Measurements from ENCODE around the gene ARHGAP6. TPM values are rescaled to one million over a fixed set of nuclear protein-coding genes. Genes with fewer than 3 reads are reported as not detected.

Gene ARHGAP6
- total RNA-seq, 2 donors from 2014 or later: 0.07 to 0.14 TPM

DNA sequence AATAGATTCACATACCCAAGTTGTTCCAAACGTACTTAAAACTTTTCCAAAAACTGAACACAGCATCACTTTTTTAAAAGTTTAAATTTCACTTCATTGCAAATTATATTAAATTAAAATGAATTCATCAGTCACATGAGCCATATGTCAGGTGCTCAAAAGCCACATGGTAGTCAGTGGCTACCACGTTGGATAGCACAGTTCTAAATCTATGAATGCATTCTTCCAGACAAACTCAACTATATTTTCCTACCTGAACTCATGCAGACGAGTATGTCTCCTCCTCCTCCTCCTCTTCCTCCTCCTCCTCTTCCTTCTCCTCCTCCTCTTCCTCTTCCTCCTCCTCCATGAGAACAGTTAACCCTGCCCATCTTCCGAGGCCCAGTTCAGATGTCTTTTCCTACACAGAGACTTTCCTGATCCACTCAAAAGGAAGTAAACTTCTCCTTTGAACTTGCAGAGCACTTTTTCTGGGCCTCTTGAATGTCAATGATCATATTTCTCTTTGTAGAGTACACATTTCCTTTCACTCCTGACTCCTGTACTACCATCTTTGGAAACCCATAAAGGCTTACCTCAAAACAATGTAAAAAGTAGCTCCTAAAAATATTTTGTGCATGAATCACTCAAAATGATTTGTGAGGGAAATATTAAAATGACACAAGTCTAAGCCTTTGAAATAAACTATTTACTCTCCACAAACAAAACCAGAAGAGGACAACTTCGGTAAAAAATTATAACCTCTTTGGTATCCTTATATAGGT is 199.9 kb downstream of the ARHGAP6 start:
- DNase-seq (ENCODE audit: low spot score) (no peak), ATAC-seq (no peak)
- H3K27me3 Mint-ChIP-seq: peaks cover 0 to 6% of the 10 kb centered on the region in 2 donors
- H3K4me1 Mint-ChIP-seq (ENCODE audit: low read depth in 2 of 2): no peaks in the 10 kb centered on the region
- no peak overlapping the region for H3K27ac Mint-ChIP-seq
- H3K36me3 Mint-ChIP-seq: no peaks in the 10 kb centered on the region
- H3K4me3 Mint-ChIP-seq: no peak overlapping the region
- H3K9me3 Mint-ChIP-seq: peaks cover 3% of the 10 kb centered on the region

DNA sequence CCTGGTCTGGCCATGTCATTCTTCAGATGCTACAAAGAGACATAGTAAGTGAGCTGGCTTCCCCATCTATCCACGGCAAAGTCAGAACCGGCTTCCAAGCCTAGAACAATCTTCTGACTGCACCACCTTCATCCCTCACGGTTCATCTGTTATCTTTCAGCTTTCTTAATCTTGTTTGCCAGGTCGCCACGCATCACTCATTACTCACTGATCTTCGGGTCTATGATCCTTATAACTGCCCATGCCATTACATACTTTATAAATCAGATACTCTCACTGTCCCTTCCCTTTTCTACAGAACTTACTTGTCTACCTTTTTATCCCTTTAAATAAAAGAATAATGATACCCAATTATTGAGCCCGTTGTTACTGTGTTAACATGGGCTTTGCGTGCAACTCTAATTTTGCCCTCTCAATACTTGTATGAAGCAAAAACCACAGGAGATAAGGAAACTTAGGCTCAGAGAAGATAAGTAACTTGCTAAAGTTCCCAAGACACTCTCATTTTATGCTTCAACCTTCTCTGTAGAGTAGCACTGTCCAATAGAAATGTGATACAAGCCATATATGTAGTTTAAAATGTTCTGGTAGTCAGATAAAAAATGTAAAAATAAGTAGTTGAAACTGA is 200.8 kb downstream of the ARHGAP6 start:
- DNase-seq (ENCODE audit: low spot score) (no peak), ATAC-seq (no peak)
- H3K27me3 Mint-ChIP-seq: peaks cover 0 to 6% of the 10 kb centered on the region in 2 donors
- no peak overlapping the region for H3K4me3 Mint-ChIP-seq
- H3K9me3 Mint-ChIP-seq: peaks cover 3% of the 10 kb centered on the region
- H3K36me3 Mint-ChIP-seq: no peaks in the 10 kb centered on the region
- no peak overlapping the region for H3K27ac Mint-ChIP-seq
- H3K4me1 Mint-ChIP-seq (ENCODE audit: low read depth in 2 of 2): no peaks in the 10 kb centered on the region

DNA sequence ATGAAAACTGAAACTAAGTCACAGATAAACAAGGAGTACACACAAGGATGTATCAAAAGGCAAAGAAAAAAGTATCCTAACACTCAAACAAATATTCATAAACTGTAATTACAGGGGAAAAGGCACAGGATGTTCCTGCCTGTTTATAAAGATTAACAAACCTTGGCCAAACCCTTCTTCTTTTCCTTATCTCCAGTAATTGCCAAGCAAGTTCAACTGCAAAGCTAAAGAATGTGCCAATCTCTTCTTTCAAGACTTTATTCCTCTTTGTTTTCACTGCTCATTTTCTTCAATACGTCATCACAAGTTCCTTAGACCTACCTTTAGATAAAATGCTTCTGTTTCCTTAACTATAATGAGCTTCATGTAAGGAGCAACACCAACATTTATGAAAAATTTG is 201.3 kb downstream of the ARHGAP6 start:
- DNase-seq (ENCODE audit: low spot score) (no peak), ATAC-seq (no peak)
- H3K4me1 Mint-ChIP-seq (ENCODE audit: low read depth in 2 of 2): no peaks in the 10 kb centered on the region
- H3K4me3 Mint-ChIP-seq: no peak overlapping the region
- no peak overlapping the region for H3K27ac Mint-ChIP-seq
- peaks cover 3% of the 10 kb centered on the region for H3K9me3 Mint-ChIP-seq
- no peaks in the 10 kb centered on the region for H3K36me3 Mint-ChIP-seq
- peaks cover 0 to 6% of the 10 kb centered on the region in 2 donors for H3K27me3 Mint-ChIP-seq

DNA sequence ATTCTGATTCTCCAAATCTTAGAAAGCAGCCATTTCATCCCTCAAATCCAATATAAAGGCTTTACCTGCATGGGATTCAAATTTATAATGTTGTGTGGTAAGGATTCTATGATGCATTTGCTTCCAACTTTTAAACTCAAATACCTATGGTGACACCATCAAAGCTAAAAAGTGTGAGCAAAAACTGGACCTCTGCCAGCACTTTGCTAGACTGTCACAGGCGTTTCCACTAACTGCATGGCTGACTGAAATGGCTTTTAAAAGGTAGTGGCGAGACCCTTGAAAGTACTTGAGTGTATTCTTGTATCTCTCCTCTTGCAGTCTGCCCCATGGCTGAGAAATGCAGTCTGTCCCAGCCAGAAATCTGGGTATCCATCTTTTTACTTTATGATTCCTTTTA is 203.1 kb downstream of the ARHGAP6 start:
- Mint-ChIP-seq H3K27me3 (peaks cover 0 to 3% of the 10 kb centered on the region in 2 donors), H3K4me3 (no peak overlapping the region), H3K4me1 (ENCODE audit: low read depth in 2 of 2) (no peaks in the 10 kb centered on the region), H3K36me3 (no peaks in the 10 kb centered on the region), H3K9me3 (peaks cover 3% of the 10 kb centered on the region), H3K27ac (no peak overlapping the region)
- DNase-seq (ENCODE audit: low spot score) (no peak), ATAC-seq (no peak)

DNA sequence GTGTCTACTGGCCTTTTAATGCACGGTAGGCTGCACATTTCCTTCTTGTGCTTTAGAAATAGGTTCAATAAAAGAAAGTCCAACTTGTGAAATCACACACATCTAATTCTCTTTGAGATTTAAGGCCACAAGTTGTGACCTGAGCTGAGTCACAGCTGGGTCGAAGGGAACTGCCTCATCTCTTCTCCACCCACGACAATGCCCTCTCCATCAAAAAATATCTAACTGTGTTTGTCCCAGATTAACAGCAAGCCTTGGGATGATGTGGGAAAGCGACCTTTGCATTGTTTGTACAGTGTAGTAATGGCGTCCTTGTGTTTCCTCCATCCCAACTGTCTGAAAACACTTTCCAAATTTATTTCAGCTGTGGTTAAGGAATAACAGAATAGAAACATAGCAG is 203.6 kb downstream of the ARHGAP6 start:
- Mint-ChIP-seq H3K9me3 (peaks cover 3% of the 10 kb centered on the region), H3K36me3 (no peaks in the 10 kb centered on the region), H3K4me3 (no peak overlapping the region), H3K4me1 (ENCODE audit: low read depth in 2 of 2) (no peaks in the 10 kb centered on the region), H3K27ac (no peak overlapping the region), H3K27me3 (peaks cover 0 to 3% of the 10 kb centered on the region in 2 donors)
- ATAC-seq (no peak), DNase-seq (ENCODE audit: low spot score) (no peak)

DNA sequence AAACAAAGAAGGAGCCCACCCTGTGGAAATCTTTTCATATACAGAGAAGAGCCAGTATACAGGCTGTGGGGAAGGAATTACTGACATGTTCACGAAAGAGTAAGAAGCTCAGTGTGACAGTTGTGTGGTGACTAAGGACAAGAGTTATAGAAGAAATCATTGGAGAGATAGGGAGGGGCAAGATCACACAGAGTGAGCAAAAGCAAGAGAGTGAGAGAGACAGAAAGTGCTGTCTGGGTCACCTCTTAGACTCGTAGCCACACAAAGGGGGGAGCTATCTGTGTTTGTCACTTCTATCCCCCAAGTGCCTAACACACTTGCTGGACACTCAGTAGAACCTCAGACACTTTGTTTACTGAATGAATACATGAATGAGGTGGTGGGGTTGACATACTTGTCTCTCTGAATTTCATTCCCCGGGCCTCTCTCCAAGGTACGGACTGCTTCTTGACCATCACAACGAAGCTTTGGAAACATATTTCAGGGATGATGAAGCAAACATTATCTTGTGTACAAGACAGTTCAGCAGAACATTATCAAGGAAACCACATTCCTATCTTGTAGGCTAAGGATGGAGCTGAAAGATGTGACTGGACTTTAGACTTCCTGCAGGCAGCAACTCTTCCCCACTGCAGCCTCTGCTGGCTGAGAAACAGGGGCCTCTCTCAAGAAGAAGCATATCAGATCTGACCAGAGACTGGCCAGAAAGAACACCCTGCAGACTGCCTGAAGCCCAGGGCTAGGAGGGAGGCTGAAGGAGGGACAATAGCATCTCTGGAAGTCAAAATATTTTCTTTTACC is 204.3 kb downstream of the ARHGAP6 start:
- H3K27me3 Mint-ChIP-seq: peaks cover 0 to 5% of the 10 kb centered on the region in 2 donors
- DNase-seq (ENCODE audit: low spot score) (no peak), ATAC-seq (no peak)
- H3K4me1 Mint-ChIP-seq (ENCODE audit: low read depth in 2 of 2): no peaks in the 10 kb centered on the region
- H3K9me3 Mint-ChIP-seq: peaks cover 3% of the 10 kb centered on the region
- no peak overlapping the region for H3K4me3 Mint-ChIP-seq
- no peaks in the 10 kb centered on the region for H3K36me3 Mint-ChIP-seq
- H3K27ac Mint-ChIP-seq: no peak overlapping the region

DNA sequence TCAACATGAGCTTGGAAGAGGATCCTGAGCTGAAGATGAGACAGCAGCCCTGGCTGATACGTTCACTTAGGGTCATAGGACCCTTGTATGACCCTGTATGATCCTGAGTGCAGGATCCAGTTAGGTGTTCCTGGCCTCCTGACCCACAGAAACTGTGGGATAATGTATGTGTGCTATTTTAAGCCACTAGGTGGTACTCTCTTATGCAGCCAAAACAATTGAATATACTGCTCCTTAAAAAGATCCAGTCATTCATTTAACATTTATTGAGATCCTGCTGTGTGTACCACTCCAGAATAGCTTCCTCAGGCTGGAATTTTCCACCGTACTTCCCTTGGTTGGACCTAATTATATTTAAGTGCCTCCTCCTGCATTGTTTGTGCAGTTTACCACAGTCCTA is 205.4 kb downstream of the ARHGAP6 start:
- H3K27ac Mint-ChIP-seq: no peak overlapping the region
- no peaks in the 10 kb centered on the region for H3K4me1 Mint-ChIP-seq (ENCODE audit: low read depth in 2 of 2)
- ATAC-seq (no peak), DNase-seq (ENCODE audit: low spot score) (no peak)
- no peak overlapping the region for H3K4me3 Mint-ChIP-seq
- H3K9me3 Mint-ChIP-seq: no peaks in the 10 kb centered on the region
- H3K27me3 Mint-ChIP-seq: peaks cover 0 to 4% of the 10 kb centered on the region in 2 donors
- H3K36me3 Mint-ChIP-seq: no peaks in the 10 kb centered on the region

DNA sequence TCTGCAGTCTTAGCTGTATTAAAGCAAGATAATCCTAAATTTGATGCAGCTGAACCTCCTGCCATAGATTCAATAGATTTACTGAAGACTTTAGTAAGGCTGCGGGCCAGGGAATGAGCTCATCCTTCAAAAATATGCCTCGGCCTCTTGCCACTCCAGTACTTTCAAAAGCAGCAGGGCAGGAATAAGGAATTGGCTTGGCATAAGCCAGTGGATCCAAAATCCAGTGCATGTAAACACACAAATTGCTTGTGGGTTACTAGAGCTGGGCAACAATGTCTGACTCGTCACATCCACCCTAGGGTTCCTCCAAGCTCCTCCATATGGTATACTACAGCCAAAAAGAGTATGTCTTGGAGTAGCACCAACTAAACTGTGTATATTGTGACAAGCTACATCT is 207.6 kb downstream of the ARHGAP6 start:
- Mint-ChIP-seq H3K36me3 (no peaks in the 10 kb centered on the region), H3K27me3 (peaks cover 0 to 7% of the 10 kb centered on the region in 2 donors), H3K27ac (no peak overlapping the region), H3K4me1 (ENCODE audit: low read depth in 2 of 2) (no peaks in the 10 kb centered on the region), H3K4me3 (no peak overlapping the region), H3K9me3 (no peaks in the 10 kb centered on the region)
- ATAC-seq: no peak
- DNase-seq (ENCODE audit: low spot score): no peak

DNA sequence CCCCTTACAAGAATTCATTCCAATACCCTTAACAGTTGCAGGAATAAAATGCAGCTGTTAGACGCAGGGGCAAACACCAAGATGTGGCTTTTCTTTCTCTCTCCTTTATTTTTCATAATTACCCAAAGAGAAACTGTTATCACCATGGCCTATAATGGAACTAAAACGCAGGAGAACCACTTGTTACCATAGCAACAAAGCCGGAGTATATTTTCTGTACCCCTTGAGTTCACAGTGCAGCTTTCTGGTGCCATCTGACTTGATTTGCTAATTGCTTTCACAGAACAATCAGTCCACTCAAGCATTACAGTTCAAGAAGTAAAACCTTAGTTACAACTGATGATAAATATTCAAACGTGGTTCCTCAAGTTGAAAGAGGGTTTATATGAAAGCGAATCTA is 214.6 kb downstream of the ARHGAP6 start:
- ATAC-seq (no peak), DNase-seq (ENCODE audit: low spot score) (no peak)
- no peaks in the 10 kb centered on the region for H3K4me1 Mint-ChIP-seq (ENCODE audit: low read depth in 2 of 2)
- H3K27ac Mint-ChIP-seq: no peak overlapping the region
- peaks cover 0 to 15% of the 10 kb centered on the region in 2 donors for H3K27me3 Mint-ChIP-seq
- H3K9me3 Mint-ChIP-seq: no peaks in the 10 kb centered on the region
- H3K36me3 Mint-ChIP-seq: no peaks in the 10 kb centered on the region
- no peak overlapping the region for H3K4me3 Mint-ChIP-seq

DNA sequence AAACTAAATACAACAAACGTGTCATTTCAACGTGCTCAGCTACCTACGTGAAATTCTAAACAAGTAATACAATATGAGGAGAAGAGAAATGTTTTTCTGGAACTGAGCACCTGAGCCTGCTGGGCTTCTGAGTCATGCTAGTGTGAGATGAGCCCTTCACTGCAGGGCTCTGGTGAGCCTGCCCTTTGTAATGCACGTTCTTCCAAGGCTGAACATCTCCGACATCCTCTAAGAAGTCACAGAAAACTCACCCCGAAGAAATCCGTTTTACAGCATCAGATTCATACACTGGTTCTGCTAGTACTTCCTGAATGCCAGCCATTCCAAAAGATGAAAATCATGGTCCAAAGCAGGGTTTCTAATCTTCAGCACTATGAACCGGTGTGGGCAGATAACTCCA is 215.4 kb downstream of the ARHGAP6 start:
- Mint-ChIP-seq H3K4me3 (no peak overlapping the region), H3K4me1 (ENCODE audit: low read depth in 2 of 2) (no peaks in the 10 kb centered on the region), H3K36me3 (no peaks in the 10 kb centered on the region), H3K27me3 (peaks cover 0 to 13% of the 10 kb centered on the region in 2 donors), H3K9me3 (no peaks in the 10 kb centered on the region), H3K27ac (no peak overlapping the region)
- ATAC-seq: no peak
- DNase-seq (ENCODE audit: low spot score): no peak

DNA sequence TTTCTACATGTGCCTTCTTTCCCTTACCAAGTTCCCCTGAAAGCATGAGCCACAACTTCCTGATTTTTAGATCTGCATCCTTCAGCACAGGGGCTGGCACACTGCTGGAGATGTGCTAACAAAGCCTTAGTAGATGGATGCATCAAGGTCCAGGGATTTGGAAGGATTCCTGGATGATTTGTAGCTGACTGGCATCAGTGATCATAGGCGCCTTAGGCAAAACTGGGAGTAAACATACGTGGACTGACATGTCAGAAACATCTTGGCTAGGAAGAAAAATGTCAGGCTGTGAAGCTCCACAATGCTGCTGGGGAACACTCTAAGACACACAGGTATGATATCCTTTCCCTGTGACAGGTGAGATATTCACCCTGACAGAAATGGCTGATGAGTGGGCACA is 216.1 kb downstream of the ARHGAP6 start:
- Mint-ChIP-seq H3K27me3 (peaks cover 0 to 13% of the 10 kb centered on the region in 2 donors), H3K36me3 (no peaks in the 10 kb centered on the region), H3K9me3 (no peaks in the 10 kb centered on the region), H3K4me1 (ENCODE audit: low read depth in 2 of 2) (no peaks in the 10 kb centered on the region), H3K4me3 (no peak overlapping the region), H3K27ac (no peak overlapping the region)
- DNase-seq (ENCODE audit: low spot score): no peak
- ATAC-seq: no peak

DNA sequence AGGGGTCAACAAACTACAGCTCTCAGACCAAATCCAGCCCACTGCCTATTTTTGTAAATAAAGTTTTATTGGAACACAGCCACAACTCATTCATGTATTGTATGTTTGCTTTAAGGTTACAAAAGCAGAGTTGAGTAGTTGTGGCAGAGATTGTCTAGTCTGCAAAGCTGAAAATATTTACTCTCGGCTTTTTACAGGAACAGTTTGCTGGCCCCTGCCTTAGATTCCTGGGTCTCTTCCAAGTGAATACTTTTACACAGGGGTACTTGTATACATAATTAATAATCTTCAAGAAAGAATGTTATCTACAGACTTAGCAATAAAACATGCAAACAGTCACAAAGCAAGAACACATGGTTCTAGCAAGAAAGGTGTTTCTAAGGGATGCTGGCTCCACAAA is 218.3 kb downstream of the ARHGAP6 start:
- no peak overlapping the region for H3K4me3 Mint-ChIP-seq
- H3K4me1 Mint-ChIP-seq (ENCODE audit: low read depth in 2 of 2): no peaks in the 10 kb centered on the region
- H3K36me3 Mint-ChIP-seq: no peaks in the 10 kb centered on the region
- ATAC-seq (no peak), DNase-seq (ENCODE audit: low spot score) (no peak)
- H3K9me3 Mint-ChIP-seq: no peaks in the 10 kb centered on the region
- H3K27me3 Mint-ChIP-seq: peaks cover 0 to 10% of the 10 kb centered on the region in 2 donors
- H3K27ac Mint-ChIP-seq: no peak overlapping the region

DNA sequence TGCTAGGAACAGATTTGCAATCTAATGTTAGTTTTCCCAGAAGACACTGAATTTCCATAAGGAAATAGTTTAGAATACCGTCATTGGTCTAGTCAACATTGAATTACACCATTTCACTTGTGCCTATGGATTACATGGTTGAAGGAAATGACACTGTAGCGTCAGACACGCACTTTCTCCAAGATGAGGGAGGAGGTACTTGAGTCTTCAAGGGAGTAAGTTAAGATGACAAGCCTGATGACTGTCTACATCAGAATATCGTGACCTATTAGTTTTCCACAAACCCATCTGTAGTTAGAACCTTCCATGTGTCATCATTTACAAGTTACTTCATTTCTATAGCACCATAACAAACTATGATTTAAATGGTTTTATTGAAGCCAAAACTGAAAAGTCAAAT is 218.8 kb downstream of the ARHGAP6 start:
- ATAC-seq: no peak
- Mint-ChIP-seq H3K36me3 (no peaks in the 10 kb centered on the region), H3K4me1 (ENCODE audit: low read depth in 2 of 2) (no peaks in the 10 kb centered on the region), H3K27me3 (peaks cover 0 to 10% of the 10 kb centered on the region in 2 donors), H3K9me3 (no peaks in the 10 kb centered on the region), H3K4me3 (no peak overlapping the region), H3K27ac (no peak overlapping the region)
- DNase-seq (ENCODE audit: low spot score): no peak

DNA sequence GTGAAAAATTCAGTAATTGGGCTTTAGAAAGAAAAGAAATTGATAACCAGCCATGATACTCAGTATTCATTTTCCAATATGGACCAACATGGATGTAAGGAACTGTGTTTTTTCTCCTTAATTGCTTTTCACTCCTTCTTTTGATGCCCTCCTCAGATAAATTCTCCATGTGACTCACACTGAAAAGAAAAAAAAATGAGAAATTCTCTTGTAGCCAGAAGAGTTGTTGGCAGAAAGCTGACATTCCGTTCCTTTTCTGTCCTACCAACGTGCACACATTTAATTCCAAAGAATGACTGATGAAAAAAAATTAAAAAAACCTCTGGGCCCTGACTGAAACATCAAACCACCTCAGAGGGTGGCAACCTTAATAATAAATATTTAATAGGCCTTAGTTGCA is 219.4 kb downstream of the ARHGAP6 start:
- Mint-ChIP-seq H3K9me3 (no peaks in the 10 kb centered on the region), H3K27ac (no peak overlapping the region), H3K4me3 (no peak overlapping the region), H3K36me3 (no peaks in the 10 kb centered on the region), H3K4me1 (ENCODE audit: low read depth in 2 of 2) (no peaks in the 10 kb centered on the region), H3K27me3 (peaks cover 0 to 10% of the 10 kb centered on the region in 2 donors)
- no peak for DNase-seq (ENCODE audit: low spot score)
- ATAC-seq: no peak
